ENCODE data around the gene CACNG3. TPM values are rescaled to one million over a fixed set of nuclear protein-coding genes. Genes with fewer than 3 reads are reported as not detected.

Gene CACNG3
- polyA plus RNA-seq, 3 donors: not detected

GRCh38 chr16:24360936-24361335, 104.8 kb downstream of the CACNG3 start:
- DNase-seq (ENCODE audit: extremely low read depth in 1 of 11, low read depth in 9 of 11, low spot score in 4 of 11): no peak

- no peak for DNase-seq (ENCODE audit: extremely low read depth in 1 of 11, low read depth in 9 of 11, low spot score in 4 of 11)
Measured at GRCh38 chr16:24364596-24364995, 108.5 kb downstream of the CACNG3 start.

GRCh38 chr16:24367186-24367710, 111.1 kb downstream of the CACNG3 start:
- no peak for DNase-seq (ENCODE audit: extremely low read depth in 1 of 11, low read depth in 9 of 11, low spot score in 4 of 11)

- DNase-seq (ENCODE audit: extremely low read depth in 1 of 11, low read depth in 9 of 11, low spot score in 4 of 11): no peak
Measured at GRCh38 chr16:24372824-24373223, 116.7 kb downstream of the CACNG3 start.

- no peak for DNase-seq (ENCODE audit: extremely low read depth in 1 of 11, low read depth in 9 of 11, low spot score in 4 of 11)
Measured at GRCh38 chr16:24378999-24379398, 122.9 kb downstream of the CACNG3 start.

GRCh38 chr16:24381470-24382118, 125.5 kb downstream of the CACNG3 start:
- DNase-seq (ENCODE audit: extremely low read depth in 1 of 11, low read depth in 9 of 11, low spot score in 4 of 11): no peak

GRCh38 chr16:24382762-24383407, 126.8 kb downstream of the CACNG3 start:
- no peak for DNase-seq (ENCODE audit: extremely low read depth in 1 of 11, low read depth in 9 of 11, low spot score in 4 of 11)

GRCh38 chr16:24394341-24394740, 138.2 kb downstream of the CACNG3 start:
- DNase-seq (ENCODE audit: extremely low read depth in 1 of 11, low read depth in 9 of 11, low spot score in 4 of 11): no peak

GRCh38 chr16:24396350-24397271, 140.5 kb downstream of the CACNG3 start:
- no peak for DNase-seq (ENCODE audit: extremely low read depth in 1 of 11, low read depth in 9 of 11, low spot score in 4 of 11)

- no peak for DNase-seq (ENCODE audit: extremely low read depth in 1 of 11, low read depth in 9 of 11, low spot score in 4 of 11)
Measured at GRCh38 chr16:24409045-24409444, 152.9 kb downstream of the CACNG3 start.
